ENCODE data around the gene DELE1. TPM values are rescaled to one million over a fixed set of nuclear protein-coding genes. Genes with fewer than 3 reads are reported as not detected.

Gene DELE1
- total and polyA plus RNA-seq, 2 donors (not counting 3 experiments of a cell fraction or from before 2014, with no cell fraction given): 105 to 121 TPM

GRCh38 chr5:141879426-141879759, 44.3 kb upstream of the DELE1 start:
- Histone ChIP-seq H2AFZ (ENCODE audit: low read depth, low read length) (no peak overlapping the region), H3K9me1 (replicated peaks; ENCODE audit: control insufficient read depth, extremely low read depth, insufficient read depth, low read length) (no peaks in the 10 kb centered on the region), H3K79me2 (ENCODE audit: control insufficient read depth, insufficient read depth, low read length) (peaks cover 36% of the 10 kb centered on the region), H3K36me3 (ENCODE audit: control insufficient read depth in 2 of 2, extremely low read depth in 1 of 2, insufficient read depth in 2 of 2, low read length in 2 of 2) (no peaks in the 10 kb centered on the region), H3K27ac (ENCODE audit: insufficient read depth, low read depth, low read length) (no peak overlapping the region), H4K20me1 (replicated peaks; ENCODE audit: control insufficient read depth, extremely low read depth, insufficient read depth, low read length) (no peaks in the 10 kb centered on the region), H3K4me3 (replicated peaks in 1 of 3; ENCODE audit: insufficient read depth in 1 of 3, low read depth in 1 of 3, low read length in 3 of 3) (no peak overlapping the region), H3K4me2 (ENCODE audit: insufficient read depth, low read length) (no peak overlapping the region), H3K27me3 (ENCODE audit: control insufficient read depth in 2 of 2, insufficient read depth in 2 of 2, low read length in 2 of 2) (peaks cover 26 to 33% of the 10 kb centered on the region in 2 experiments), H3K9ac (replicated peaks; ENCODE audit: extremely low read depth, insufficient read depth, low read length) (no peak overlapping the region), H3K4me1 (ENCODE audit: control insufficient read depth, extremely low read depth, insufficient read depth, low read length) (peaks cover 17% of the 10 kb centered on the region), H3K9me3 (replicated peaks; ENCODE audit: control insufficient read depth, insufficient read depth, low read length) (no peaks in the 10 kb centered on the region)
- POLR2A ChIA-PET: interaction anchor here (0.6 to 1.3 kb wide), 2 partner anchors 89 to 122 kb away, joined by 5 to 6 read pairs; no protein-coding TSS in a partner anchor
- CTCF ChIA-PET: interaction anchor here (0.6 to 8.4 kb wide), 55 partner anchors 8 to 287 kb away, joined by 3 to 233 read pairs (median 6); partner anchors contain the start of genes ARAP3, DELE1, DIAPH1 and PCDH12
- intact Hi-C loops (cut with micrococcal nuclease): loop anchor here (1.0 to 5.0 kb wide), 8 partner anchors 42 to 214 kb away; no protein-coding TSS in a partner anchor
- dilution Hi-C loops (cut with MboI; ENCODE audit: extremely low pct_ligation_motif_present, low sequenced_read_pairs): loop anchor here (25.0 kb wide), 1 partner anchor 142 kb away; no protein-coding TSS in a partner anchor
- DNase-seq (ENCODE audit: low read depth, low spot score): no peak
- TF ChIP-seq POLR2A (IDR thresholded peaks at IDR 0.05; ENCODE audit: low read depth, low read length): no peak
- no peak for TF ChIP-seq FOS (IDR thresholded peaks at IDR 0.05; ENCODE audit: borderline replicate concordance, insufficient read depth, low read length)
- no peak for TF ChIP-seq GATA2 (IDR thresholded peaks at IDR 0.05; ENCODE audit: insufficient read depth, insufficient read length, low read depth, low read length)
- no peak for TF ChIP-seq JUN (IDR thresholded peaks at IDR 0.05; ENCODE audit: borderline replicate concordance, insufficient read depth, insufficient read length, low read depth)
- no peak for TF ChIP-seq MYC (IDR thresholded peaks at IDR 0.05; ENCODE audit: low read depth, low read length)
- no peak for TF ChIP-seq EZH2 (IDR thresholded peaks at IDR 0.05; ENCODE audit: borderline replicate concordance, low read depth, low read length, severe bottlenecking)
- no peak for TF ChIP-seq POLR2AphosphoS5 (IDR thresholded peaks at IDR 0.05; ENCODE audit: insufficient read depth, low read depth, low read length)
- TF ChIP-seq, protein P1, sequence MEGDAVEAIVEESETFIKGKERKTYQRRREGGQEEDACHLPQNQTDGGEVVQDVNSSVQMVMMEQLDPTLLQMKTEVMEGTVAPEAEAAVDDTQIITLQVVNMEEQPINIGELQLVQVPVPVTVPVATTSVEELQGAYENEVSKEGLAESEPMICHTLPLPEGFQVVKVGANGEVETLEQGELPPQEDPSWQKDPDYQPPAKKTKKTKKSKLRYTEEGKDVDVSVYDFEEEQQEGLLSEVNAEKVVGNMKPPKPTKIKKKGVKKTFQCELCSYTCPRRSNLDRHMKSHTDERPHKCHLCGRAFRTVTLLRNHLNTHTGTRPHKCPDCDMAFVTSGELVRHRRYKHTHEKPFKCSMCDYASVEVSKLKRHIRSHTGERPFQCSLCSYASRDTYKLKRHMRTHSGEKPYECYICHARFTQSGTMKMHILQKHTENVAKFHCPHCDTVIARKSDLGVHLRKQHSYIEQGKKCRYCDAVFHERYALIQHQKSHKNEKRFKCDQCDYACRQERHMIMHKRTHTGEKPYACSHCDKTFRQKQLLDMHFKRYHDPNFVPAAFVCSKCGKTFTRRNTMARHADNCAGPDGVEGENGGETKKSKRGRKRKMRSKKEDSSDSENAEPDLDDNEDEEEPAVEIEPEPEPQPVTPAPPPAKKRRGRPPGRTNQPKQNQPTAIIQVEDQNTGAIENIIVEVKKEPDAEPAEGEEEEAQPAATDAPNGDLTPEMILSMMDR (IDR thresholded peaks at IDR 0.05; ENCODE audit: extremely low read depth in 1 of 2, insufficient read depth in 1 of 2, low read depth in 1 of 2, low read length in 2 of 2): no peak
- TF ChIP-seq, protein P2, sequence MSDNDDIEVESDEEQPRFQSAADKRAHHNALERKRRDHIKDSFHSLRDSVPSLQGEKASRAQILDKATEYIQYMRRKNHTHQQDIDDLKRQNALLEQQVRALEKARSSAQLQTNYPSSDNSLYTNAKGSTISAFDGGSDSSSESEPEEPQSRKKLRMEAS (IDR thresholded peaks at IDR 0.05; ENCODE audit: insufficient read depth, insufficient read length): no peak
- no peak for FAIRE-seq
- no TSS peak for BruUV-seq (replicated peaks)

Measured in endothelial cell of umbilical vein (primary cell).